IMR-90 (cell line): ENCODE measurements around the gene MEF2B.

Experiments used
- MAFK ChIP-seq: IDR thresholded peaks from 2 replicates; pipeline ENCODE4 v1.6.1; 2012; ENCODE audit warnings: low read depth, low read length, improper control_type of control experiment
- POLR2A ChIP-seq: IDR thresholded peaks from 2 replicates; pipeline ENCODE4 v1.6.1; 2012; ENCODE audit warnings: mild to moderate bottlenecking, low read depth, low read length
- RAD21 ChIP-seq: IDR thresholded peaks from 2 replicates; pipeline ENCODE4 v1.6.1; 2012; ENCODE audit warnings: low read length, improper control_type of control experiment
- RFX5 ChIP-seq: IDR thresholded peaks from 2 replicates; pipeline ENCODE4 v1.8.0; 2012; ENCODE audit warnings: low read depth, mild to moderate bottlenecking, low read length, moderate library complexity
- SMC3 ChIP-seq: fragments of 150-350 bp; IDR thresholded peaks from 2 replicates; pipeline ENCODE4 v1.6.1; 2016; ENCODE audit warnings: low read depth, mild to moderate bottlenecking, antibody characterized with exemption, low read length, moderate library complexity
- TF ChIP-seq, protein P1 (sequence below): conservative IDR thresholded peaks from 2 replicates; pipeline ENCODE4 v1.5.1; 2012; ENCODE audit warnings: mild to moderate bottlenecking, low read depth, low read length, improper control_type of control experiment
- TF ChIP-seq, protein P2 (sequence below): fragments of 150-350 bp; IDR thresholded peaks from 2 replicates; pipeline ENCODE4 v1.6.1; 2016; ENCODE audit warnings: low read depth, mild to moderate bottlenecking, low read length, moderate library complexity, borderline replicate concordance

DNA sequence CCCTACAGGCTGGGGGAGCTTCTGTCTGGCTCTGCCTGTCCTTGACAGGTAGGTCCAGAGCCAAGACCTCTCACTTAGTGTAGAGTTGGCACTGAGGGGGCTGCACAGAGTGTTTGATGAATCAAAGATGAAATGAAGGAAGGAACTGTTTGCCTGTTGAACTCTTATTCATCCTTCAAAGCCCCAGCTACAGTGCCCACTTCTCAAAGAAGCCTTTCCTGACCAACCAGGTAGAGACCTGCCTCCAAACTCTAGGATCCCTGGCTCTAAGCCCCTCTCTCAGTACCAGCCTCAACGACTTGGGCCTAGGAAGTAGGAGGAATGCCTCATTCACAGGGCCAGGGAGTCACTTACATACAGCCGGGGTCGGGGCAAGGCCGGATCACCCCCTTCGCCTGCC is 22.7 kb downstream of the MEF2B start:
- TF ChIP-seq, protein P1, sequence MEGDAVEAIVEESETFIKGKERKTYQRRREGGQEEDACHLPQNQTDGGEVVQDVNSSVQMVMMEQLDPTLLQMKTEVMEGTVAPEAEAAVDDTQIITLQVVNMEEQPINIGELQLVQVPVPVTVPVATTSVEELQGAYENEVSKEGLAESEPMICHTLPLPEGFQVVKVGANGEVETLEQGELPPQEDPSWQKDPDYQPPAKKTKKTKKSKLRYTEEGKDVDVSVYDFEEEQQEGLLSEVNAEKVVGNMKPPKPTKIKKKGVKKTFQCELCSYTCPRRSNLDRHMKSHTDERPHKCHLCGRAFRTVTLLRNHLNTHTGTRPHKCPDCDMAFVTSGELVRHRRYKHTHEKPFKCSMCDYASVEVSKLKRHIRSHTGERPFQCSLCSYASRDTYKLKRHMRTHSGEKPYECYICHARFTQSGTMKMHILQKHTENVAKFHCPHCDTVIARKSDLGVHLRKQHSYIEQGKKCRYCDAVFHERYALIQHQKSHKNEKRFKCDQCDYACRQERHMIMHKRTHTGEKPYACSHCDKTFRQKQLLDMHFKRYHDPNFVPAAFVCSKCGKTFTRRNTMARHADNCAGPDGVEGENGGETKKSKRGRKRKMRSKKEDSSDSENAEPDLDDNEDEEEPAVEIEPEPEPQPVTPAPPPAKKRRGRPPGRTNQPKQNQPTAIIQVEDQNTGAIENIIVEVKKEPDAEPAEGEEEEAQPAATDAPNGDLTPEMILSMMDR: no peak
- TF ChIP-seq RFX5 (no peak), RAD21 (no peak), POLR2A (no peak), SMC3 (no peak), MAFK (no peak)
- TF ChIP-seq, protein P2, sequence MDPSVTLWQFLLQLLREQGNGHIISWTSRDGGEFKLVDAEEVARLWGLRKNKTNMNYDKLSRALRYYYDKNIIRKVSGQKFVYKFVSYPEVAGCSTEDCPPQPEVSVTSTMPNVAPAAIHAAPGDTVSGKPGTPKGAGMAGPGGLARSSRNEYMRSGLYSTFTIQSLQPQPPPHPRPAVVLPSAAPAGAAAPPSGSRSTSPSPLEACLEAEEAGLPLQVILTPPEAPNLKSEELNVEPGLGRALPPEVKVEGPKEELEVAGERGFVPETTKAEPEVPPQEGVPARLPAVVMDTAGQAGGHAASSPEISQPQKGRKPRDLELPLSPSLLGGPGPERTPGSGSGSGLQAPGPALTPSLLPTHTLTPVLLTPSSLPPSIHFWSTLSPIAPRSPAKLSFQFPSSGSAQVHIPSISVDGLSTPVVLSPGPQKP: no peak
